DOHH2 (cell line): Measurements from ENCODE around the gene ZBTB7C.

Experiments used
- CTCF ChIP-seq: fragments of 200-600 bp; sonication (generic); IDR thresholded peaks from one replicate; pipeline ENCODE4 v1.5.1; 2014; ENCODE audit warnings: antibody characterized with exemption, mild to moderate bottlenecking, low read depth, low read length; ENCODE audit not compliant: poor library complexity, severe bottlenecking
- EZH2phosphoT487 ChIP-seq: fragments of 200-600 bp; sonication (generic); IDR thresholded peaks from 2 replicates; pipeline ENCODE4 v1.6.1; 2017; ENCODE audit warnings: borderline replicate concordance, mild to moderate bottlenecking, antibody characterized with exemption, low read length, moderate library complexity, mixed read lengths

- no peak for TF ChIP-seq CTCF
- no peak for TF ChIP-seq EZH2phosphoT487
Observed at GRCh38 chr18:48064978-48065600, 344.1 kb downstream of the ZBTB7C start.
